ENCODE results near the gene MT1F. TPM values are rescaled to one million over a fixed set of nuclear protein-coding genes. Genes with fewer than 3 reads are reported as not detected.

MT1F gene
- total RNA-seq, 1 donor from 2014 or later = 0.20 TPM

DNA sequence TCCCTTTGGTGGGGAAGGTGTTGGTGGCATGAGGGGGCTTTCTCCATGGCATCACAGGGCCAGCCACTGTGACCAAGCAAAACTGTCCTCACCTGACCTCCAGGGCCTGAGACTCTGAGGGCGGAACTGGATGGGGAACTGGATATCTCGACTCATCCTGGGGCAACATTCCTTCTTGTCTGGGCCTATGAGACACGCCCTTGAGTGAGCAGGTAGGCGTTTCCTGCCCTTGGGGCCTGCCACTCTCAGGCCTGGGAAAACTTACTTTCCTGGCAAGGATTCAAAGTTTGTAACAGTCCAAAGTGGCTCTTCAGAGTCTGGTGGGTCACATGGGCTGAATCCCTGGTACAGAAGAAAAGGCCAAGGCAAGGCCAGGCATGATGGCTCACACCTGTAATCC, 34.1 kb downstream of the MT1F start:
- no peak for DNase-seq (ENCODE audit: low read depth in 2 of 2)

DNA sequence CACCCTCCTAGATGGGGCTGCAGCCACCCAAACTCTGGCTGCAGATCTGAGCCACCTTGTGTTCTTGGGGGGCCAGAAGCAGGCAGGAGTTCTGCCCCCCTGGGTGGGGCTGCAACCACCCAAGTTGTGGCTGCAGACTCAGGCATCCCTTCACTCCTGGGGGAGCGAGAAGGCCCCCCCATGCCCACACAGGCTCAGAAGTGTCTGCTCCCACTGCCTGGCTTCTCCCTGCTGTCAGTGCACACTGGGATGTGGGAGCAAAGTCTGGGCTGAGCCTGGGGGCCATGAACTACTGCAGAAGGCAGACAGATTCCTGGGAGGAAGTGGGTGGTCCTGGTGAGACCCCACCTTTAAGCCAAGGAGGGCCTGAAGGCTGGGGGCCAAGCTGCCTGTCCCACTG, 37.5 kb downstream of the MT1F start:
- DNase-seq (ENCODE audit: low read depth in 2 of 2) = no peak

DNA sequence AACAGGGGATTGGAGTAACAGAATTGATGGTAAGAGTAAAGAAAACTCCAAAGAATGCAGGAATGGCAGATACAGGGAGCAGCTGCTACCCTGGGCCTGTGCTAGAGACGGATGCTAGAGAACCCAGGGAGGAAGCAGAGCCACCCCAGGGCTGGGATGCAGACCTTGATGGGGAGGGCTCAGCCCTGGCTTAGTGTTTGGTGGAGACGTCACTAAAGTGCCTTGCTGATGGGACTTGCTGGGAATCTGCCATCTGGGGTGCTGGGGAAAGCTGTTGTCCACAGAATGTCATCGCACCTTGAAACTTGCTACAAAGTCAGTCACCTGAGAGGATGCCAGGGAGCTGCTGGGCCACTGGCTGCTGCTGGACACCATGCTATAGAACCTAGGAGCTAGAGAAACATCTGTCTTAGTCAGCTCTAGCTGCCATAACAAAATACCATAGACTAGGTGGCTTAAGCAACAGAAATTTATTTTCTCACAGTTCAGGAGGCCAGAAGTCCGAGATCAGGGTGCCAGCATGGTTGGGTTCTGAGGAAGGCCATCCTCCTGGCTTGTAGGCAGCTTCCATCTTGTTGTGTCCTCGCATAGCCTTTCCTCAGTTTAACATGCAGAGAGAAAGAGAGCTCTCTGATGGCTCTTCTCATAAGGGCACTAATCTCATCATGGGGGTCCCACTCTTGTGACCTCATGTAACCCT, 39.8 kb downstream of the MT1F start:
- DNase-seq (ENCODE audit: low read depth in 2 of 2) = no peak

DNA sequence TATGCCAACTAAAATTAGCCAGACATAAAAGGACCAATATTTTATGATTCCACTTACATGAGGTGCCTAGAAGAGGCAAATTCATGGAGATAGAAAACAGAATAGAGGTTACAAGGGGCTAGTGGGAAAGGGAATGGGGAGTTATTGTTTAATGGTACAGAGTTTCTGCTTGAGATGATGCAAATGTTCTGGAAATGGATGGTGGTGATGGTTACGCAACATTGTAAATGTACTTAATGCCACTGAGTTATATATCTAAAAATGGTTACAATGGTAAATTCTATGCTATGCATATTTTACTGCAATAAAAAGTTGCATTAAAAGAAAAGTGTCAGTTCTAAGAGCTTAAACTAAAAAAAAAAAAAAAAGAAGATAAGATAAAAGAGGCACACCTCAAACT, 42.4 kb downstream of the MT1F start:
- no peak for DNase-seq (ENCODE audit: low read depth in 2 of 2)

DNA sequence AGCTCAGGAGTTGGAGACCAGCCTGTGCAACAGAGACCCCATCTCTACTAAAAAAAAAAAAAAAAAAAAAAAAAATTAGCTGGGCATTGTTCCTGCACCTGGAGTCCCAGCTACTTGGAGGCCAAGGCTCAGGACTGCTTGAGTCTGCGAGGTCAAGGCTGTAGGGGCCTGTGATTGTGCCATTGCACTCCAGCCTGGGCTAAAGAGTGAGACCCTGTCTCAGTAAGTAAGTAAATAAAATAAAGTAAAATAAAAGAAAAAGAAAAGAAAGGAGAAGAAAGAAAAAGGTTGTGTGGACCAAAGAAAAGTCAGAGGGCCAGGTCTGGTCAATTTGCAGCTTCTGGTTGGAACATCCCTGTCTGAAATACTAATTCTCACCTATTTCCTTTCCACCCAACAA, 42.9 kb downstream of the MT1F start:
- no peak for DNase-seq (ENCODE audit: low read depth in 2 of 2)

DNA sequence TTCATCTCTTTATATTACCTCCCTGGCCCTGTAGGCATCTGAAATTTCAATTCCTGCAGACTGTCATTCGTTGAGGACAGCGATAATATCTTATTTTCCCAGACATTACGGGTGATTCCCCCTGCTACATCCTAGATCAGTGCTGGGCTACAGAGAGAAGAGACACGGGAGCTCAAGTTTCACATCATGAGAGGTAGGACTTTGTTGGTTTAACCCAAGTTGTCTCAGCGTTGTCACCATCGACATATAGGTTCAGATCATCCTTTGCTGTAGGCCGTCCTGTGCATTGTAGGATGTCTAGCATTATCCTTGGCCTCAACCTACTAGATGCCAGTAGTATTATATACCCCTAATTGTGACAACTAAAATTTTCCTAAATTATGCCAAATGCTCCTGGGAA, 43.8 kb downstream of the MT1F start:
- no peak for DNase-seq (ENCODE audit: low read depth in 2 of 2)

DNA sequence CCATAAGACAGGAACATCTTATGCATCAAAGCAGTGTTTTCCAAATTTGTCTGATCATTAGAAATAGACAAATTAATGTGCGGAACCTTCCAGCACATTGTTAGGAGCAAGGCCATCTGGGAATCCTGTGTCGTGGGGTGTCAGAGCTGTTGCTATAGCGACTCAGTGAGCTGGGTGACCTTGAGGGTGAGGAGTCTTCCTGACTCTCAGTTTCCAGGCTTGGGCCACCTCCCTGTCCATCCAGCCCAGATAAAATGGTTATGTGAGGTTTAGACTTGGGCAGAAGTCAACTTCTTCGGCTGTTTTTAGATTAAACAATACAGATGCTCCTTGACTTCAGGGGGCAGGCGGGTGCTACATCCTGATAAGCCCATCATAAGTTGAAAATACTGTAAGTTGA, 45.1 kb downstream of the MT1F start:
- no peak for DNase-seq (ENCODE audit: low read depth in 2 of 2)

Other genes with a start within 250 kb of the MT1F start
- gene AMFR, start 232.4 kb upstream of the MT1F start, total RNA-seq = 219 and 401 TPM in 2 replicates
- 57.5 and 65.3 TPM in 2 replicates for gene NUDT21, start 206.6 kb upstream of the MT1F start, total RNA-seq
- 23.3 and 25.2 TPM in 2 replicates for gene OGFOD1, start 206.4 kb upstream of the MT1F start, total RNA-seq
- 29.0 and 37.7 TPM in 2 replicates for gene BBS2, start 137.9 kb upstream of the MT1F start, total RNA-seq
- not detected in 2 replicates for gene MT4, start 92.9 kb upstream of the MT1F start, total RNA-seq
- gene MT3, start 68.4 kb upstream of the MT1F start, total RNA-seq = not detected in 2 replicates
- 44.2 and 72.8 TPM in 2 replicates for gene MT2A, start 49.4 kb upstream of the MT1F start, total RNA-seq
- 30.2 and 176 TPM in 2 replicates for gene MT1E, start 32.2 kb upstream of the MT1F start, total RNA-seq
- gene MT1M, start 25.3 kb upstream of the MT1F start, total RNA-seq = 0.99 and 3.5 TPM in 2 replicates
- 0.79 and 2.4 TPM in 2 replicates for gene MT1A, start 19.3 kb upstream of the MT1F start, total RNA-seq
- not detected in 2 replicates for gene MT1B, start 6.1 kb upstream of the MT1F start, total RNA-seq
- gene MT1G, start 10.1 kb downstream of the MT1F start, total RNA-seq = not detected in 2 replicates
- not detected in 2 replicates for gene MT1H, start 11.9 kb downstream of the MT1F start, total RNA-seq
- gene MT1X, start 24.5 kb downstream of the MT1F start, total RNA-seq = 13.3 and 19.2 TPM in 2 replicates
- gene NUP93, start 72.2 kb downstream of the MT1F start, total RNA-seq = 50.2 and 58.6 TPM in 2 replicates
- not detected in 2 replicates for gene SLC12A3, start 207.2 kb downstream of the MT1F start, total RNA-seq